Upper lobe of left lung (tissue), 4 donors: Measurements from ENCODE around the gene CATSPERB.

Experiments
- CTCF ChIP-seq, 6 experiments: fragments of 450-650 bp in 4 of 6; fragments of 200-600 bp in 2 of 6; sonication (generic) in 2 of 6; IDR thresholded peaks; one replicate each; pipeline ENCODE4 v1.5.1; 2016 to 2019; ENCODE audit warnings: antibody characterized with exemption in 6 of 6
- POLR2AphosphoS5 ChIP-seq, 2 donors: sonication (generic); formaldehyde crosslinking; IDR thresholded peaks; one replicate each; pipeline ENCODE4 v1.5.1; 2017; ENCODE audit warnings: antibody characterized with exemption in 2 of 2

GRCh38 chr14:91745344-91745743, 13.5 kb upstream of the CATSPERB start:
- no peak for TF ChIP-seq CTCF (IDR thresholded peaks at IDR 0.05)
- no peak for TF ChIP-seq POLR2AphosphoS5 (IDR thresholded peaks at IDR 0.05)
